Neural progenitor cell (in vitro differentiated cells): ENCODE data around the gene ACBD3. TPM values are rescaled to one million over a fixed set of nuclear protein-coding genes. Genes with fewer than 3 reads are reported as not detected.

ENCODE experiments used
- DNase-seq: peaks from one replicate; pipeline ENCODE4 v3.0.0-alpha.2; 2016; ENCODE audit warnings: low spot score
- H2AFZ ChIP-seq: fragments of 200-600 bp; sonication (generic); replicated peaks from 2 replicates; pipeline ENCODE4 v1.6.1; 2016; ENCODE audit warnings: antibody characterized with exemption
- H3F3A ChIP-seq: fragments of 200-600 bp; sonication (generic); 2 replicates; pipeline ENCODE4 v1.6.1; 2016; ENCODE audit warnings: antibody characterized with exemption, low read depth
- H3K27ac ChIP-seq: fragments of 200-600 bp; sonication (generic); 2 replicates; pipeline ENCODE4 v1.5.1; 2016; ENCODE audit warnings: mild to moderate bottlenecking
- H3K27me3 ChIP-seq: fragments of 200-600 bp; sonication (generic); 2 replicates; pipeline ENCODE4 v1.6.1; 2016; ENCODE audit warnings: mild to moderate bottlenecking, moderate library complexity
- H3K36me3 ChIP-seq: fragments of 200-600 bp; sonication (generic); 2 replicates; pipeline ENCODE4 v1.5.1; 2016
- H3K4me1 ChIP-seq: fragments of 200-600 bp; sonication (generic); 2 replicates; pipeline ENCODE4 v1.6.1; 2016; ENCODE audit warnings: mixed run types
- H3K4me2 ChIP-seq: fragments of 200-600 bp; sonication (generic); 2 replicates; pipeline ENCODE4 v1.6.1; 2016
- H3K4me3 ChIP-seq: fragments of 200-600 bp; sonication (generic); 2 replicates; pipeline ENCODE4 v1.5.1; 2016
- H3K79me2 ChIP-seq: fragments of 200-600 bp; sonication (generic); 2 replicates; pipeline ENCODE4 v1.6.1; 2016; ENCODE audit warnings: low read depth
- H3K9ac ChIP-seq: fragments of 200-600 bp; sonication (generic); 2 replicates; pipeline ENCODE4 v1.6.1; 2016
- H3K9me3 ChIP-seq: fragments of 200-600 bp; sonication (generic); 2 replicates; pipeline ENCODE4 v1.5.1; 2016; ENCODE audit warnings: low read depth
- H4K20me1 ChIP-seq: fragments of 200-600 bp; sonication (generic); 2 replicates; pipeline ENCODE4 v1.6.1; 2016; ENCODE audit warnings: low read depth
- H3K27ac Mint-ChIP-seq: 3 replicates; pipeline ENCODE4 v1.8.0; 2021; ENCODE audit warnings: mixed read lengths
- H3K27me3 Mint-ChIP-seq: 2 replicates; pipeline ENCODE4 v1.8.0; 2022; ENCODE audit warnings: low read depth, mild to moderate bottlenecking, inconsistent platforms, moderate library complexity, mixed read lengths; ENCODE audit not compliant: insufficient read depth
- H3K36me3 Mint-ChIP-seq: 3 replicates; pipeline ENCODE4 v1.8.0; 2021; ENCODE audit warnings: mixed read lengths
- H3K4me1 Mint-ChIP-seq: 3 replicates; pipeline ENCODE4 v1.8.0; 2021; ENCODE audit warnings: mixed read lengths
- H3K4me3 Mint-ChIP-seq: 3 replicates; pipeline ENCODE4 v1.8.0; 2021; ENCODE audit warnings: mild to moderate bottlenecking, moderate library complexity, mixed read lengths
- H3K9me3 Mint-ChIP-seq: 3 replicates; pipeline ENCODE4 v1.8.0; 2020; ENCODE audit warnings: mixed read lengths
- CTCF ChIP-seq: fragments of 200-600 bp; sonication (generic); IDR thresholded peaks from 2 replicates; pipeline ENCODE4 v1.5.1; 2017; ENCODE audit warnings: antibody characterized with exemption, mild to moderate bottlenecking
- EZH2 ChIP-seq: fragments of 200-600 bp; sonication (generic); IDR thresholded peaks from 2 replicates; pipeline ENCODE4 v1.6.1; 2017; ENCODE audit warnings: antibody characterized with exemption, mild to moderate bottlenecking, moderate library complexity
- EZH2phosphoT487 ChIP-seq: fragments of 200-600 bp; sonication (generic); IDR thresholded peaks from 2 replicates; pipeline ENCODE4 v1.6.1; 2017; ENCODE audit warnings: antibody characterized with exemption
- total RNA-seq: library from RNA; depleted of rRNA; stranded (reverse); fragments of >200 nt; gene quantifications from 2 replicates; pipeline ENCODE4 v1.2.3, GENCODE V29; 2015; ENCODE audit warnings: low replicate concordance

ACBD3 gene
- total RNA-seq, 1 donor from 2014 or later: 32.3 TPM

- no peak for TF ChIP-seq CTCF
- no peak for TF ChIP-seq EZH2
- no peak for TF ChIP-seq EZH2phosphoT487
- Histone ChIP-seq H3K4me1 (peaks cover 7% of the 10 kb centered on the region), H3K4me2 (no peak overlapping the region), H4K20me1 (no peaks in the 10 kb centered on the region), H3K79me2 (no peaks in the 10 kb centered on the region), H3K27me3 (no peaks in the 10 kb centered on the region), H3K36me3 (no peaks in the 10 kb centered on the region), H3K9me3 (no peaks in the 10 kb centered on the region), H3K4me3 (no peak overlapping the region), H3K9ac (no peak overlapping the region), H3K27ac (no peak overlapping the region), H2AFZ (no peak overlapping the region), H3F3A (peaks cover 4% of the 10 kb centered on the region)
- no peaks in the 10 kb centered on the region for H3K36me3 Mint-ChIP-seq
- H3K27ac Mint-ChIP-seq: no peak overlapping the region
- no peak for DNase-seq
- H3K4me3 Mint-ChIP-seq: no peak overlapping the region
- H3K27me3 Mint-ChIP-seq: peaks cover 3% of the 10 kb centered on the region
- peaks cover 3% of the 10 kb centered on the region for H3K4me1 Mint-ChIP-seq
- no peaks in the 10 kb centered on the region for H3K9me3 Mint-ChIP-seq
Observed at GRCh38 chr1:226199971-226200370, 13.4 kb upstream of the ACBD3 start.

- TF ChIP-seq EZH2: no peak
- TF ChIP-seq EZH2phosphoT487: no peak
- no peak for TF ChIP-seq CTCF
- Histone ChIP-seq H3K4me1 (no peaks in the 10 kb centered on the region), H3K27me3 (no peaks in the 10 kb centered on the region), H3K4me3 (no peak overlapping the region), H2AFZ (no peak overlapping the region), H3K27ac (no peak overlapping the region), H3K9me3 (no peaks in the 10 kb centered on the region), H3K4me2 (no peak overlapping the region), H3F3A (no peaks in the 10 kb centered on the region), H3K9ac (no peak overlapping the region), H3K79me2 (no peaks in the 10 kb centered on the region), H3K36me3 (no peaks in the 10 kb centered on the region), H4K20me1 (no peaks in the 10 kb centered on the region)
- H3K9me3 Mint-ChIP-seq: no peaks in the 10 kb centered on the region
- H3K4me3 Mint-ChIP-seq: no peak overlapping the region
- no peak for DNase-seq
- H3K36me3 Mint-ChIP-seq: no peaks in the 10 kb centered on the region
- H3K4me1 Mint-ChIP-seq: peaks cover 3% of the 10 kb centered on the region
- no peak overlapping the region for H3K27ac Mint-ChIP-seq
- no peaks in the 10 kb centered on the region for H3K27me3 Mint-ChIP-seq
Observed at GRCh38 chr1:226195144-226195543, 8.6 kb upstream of the ACBD3 start.

DNA sequence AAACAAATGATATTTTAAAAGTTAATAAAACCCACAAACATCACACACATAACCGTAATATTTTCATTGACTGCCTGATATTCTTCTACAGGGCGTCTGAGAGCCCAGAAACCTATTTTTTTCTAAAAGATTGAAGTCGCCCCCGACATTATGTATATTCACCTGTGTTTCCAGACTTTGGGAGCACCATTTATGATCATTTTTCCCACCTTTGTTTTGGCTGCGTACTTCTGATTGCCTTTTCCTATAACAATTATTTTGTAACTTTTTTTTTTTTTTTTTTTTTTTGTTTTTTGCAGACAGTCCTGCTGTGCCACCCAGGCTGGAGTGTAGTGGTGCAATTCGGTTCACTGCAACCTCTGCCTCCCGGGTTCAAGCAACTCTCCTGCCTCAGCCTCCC lies 839 bp upstream of the ACBD3 start:
- peaks cover 15% of the 10 kb centered on the region for H3K4me1 ChIP-seq
- peak overlapping the region; percentile 94 for H3K4me3 Mint-ChIP-seq
- H3K27ac Mint-ChIP-seq: peak overlapping the region; percentile 29
- H3K79me2 ChIP-seq: peaks cover 42% of the 10 kb centered on the region
- H3K4me1 Mint-ChIP-seq: peaks cover 25% of the 10 kb centered on the region
- peak overlapping the region; percentile 78 for H3K4me3 ChIP-seq
- H2AFZ ChIP-seq: peak overlapping the region; percentile 92
- peaks cover 26% of the 10 kb centered on the region for H4K20me1 ChIP-seq
- TF ChIP-seq EZH2phosphoT487: no peak
- TF ChIP-seq CTCF: no peak
- no peak for TF ChIP-seq EZH2
- no peaks in the 10 kb centered on the region for H3K9me3 ChIP-seq
- H3K27ac ChIP-seq: no peak overlapping the region
- peaks cover 2% of the 10 kb centered on the region for H3K27me3 Mint-ChIP-seq
- H3K9me3 Mint-ChIP-seq: no peaks in the 10 kb centered on the region
- H3F3A ChIP-seq: peaks cover 15% of the 10 kb centered on the region
- no peak for DNase-seq
- peak overlapping the region; percentile 97 for H3K4me2 ChIP-seq
- H3K36me3 Mint-ChIP-seq: peaks cover 4% of the 10 kb centered on the region
- no peaks in the 10 kb centered on the region for H3K27me3 ChIP-seq
- no peak overlapping the region for H3K9ac ChIP-seq
- H3K36me3 ChIP-seq: no peaks in the 10 kb centered on the region
